Osteocyte (in vitro differentiated cells): ENCODE data around the gene KCNA2. TPM values are rescaled to one million over a fixed set of nuclear protein-coding genes. Genes with fewer than 3 reads are reported as not detected.

Experiments used
- DNase-seq: peaks from one replicate; pipeline ENCODE4 v3.0.0; 2021; ENCODE audit warnings: mixed read lengths; ENCODE audit not compliant: unreplicated experiment; ENCODE audit errors: extremely low spot score
- H3K27ac Mint-ChIP-seq: one replicate; pipeline ENCODE4 v1.8.0; 2021; ENCODE audit warnings: mild to moderate bottlenecking, mixed read lengths; ENCODE audit not compliant: unreplicated experiment
- H3K27me3 Mint-ChIP-seq: one replicate; pipeline ENCODE4 v1.8.0; 2021; ENCODE audit warnings: mixed read lengths; ENCODE audit not compliant: unreplicated experiment
- H3K36me3 Mint-ChIP-seq: one replicate; pipeline ENCODE4 v1.8.0; 2021; ENCODE audit warnings: mixed read lengths; ENCODE audit not compliant: unreplicated experiment
- H3K4me1 Mint-ChIP-seq: one replicate; pipeline ENCODE4 v1.8.0; 2021; ENCODE audit warnings: mixed read lengths; ENCODE audit not compliant: unreplicated experiment
- H3K4me3 Mint-ChIP-seq: one replicate; pipeline ENCODE4 v1.8.0; 2021; ENCODE audit warnings: mild to moderate bottlenecking, moderate library complexity, mixed read lengths; ENCODE audit not compliant: unreplicated experiment
- H3K9me3 Mint-ChIP-seq: one replicate; pipeline ENCODE4 v1.8.0; 2021; ENCODE audit warnings: mixed read lengths; ENCODE audit not compliant: unreplicated experiment
- CTCF ChIP-seq: fragments of 200-600 bp; sonication (generic); IDR thresholded peaks from 2 replicates; pipeline ENCODE4 v1.5.0; 2021; ENCODE audit warnings: antibody characterized with exemption, mild to moderate bottlenecking, moderate library complexity
- total RNA-seq: library from RNA; stranded (reverse); gene quantifications from 2 replicates; pipeline ENCODE4 v1.2.1, GENCODE V29; 2021

The KCNA2 gene
- total RNA-seq, 1 donor from 2014 or later: 0.05 TPM

GRCh38 chr1:110607536-110608230 is 1.5 kb upstream of the KCNA2 start:
- no peak for TF ChIP-seq CTCF
- H3K36me3 Mint-ChIP-seq: no peaks in the 10 kb centered on the region
- no peak overlapping the region for H3K27ac Mint-ChIP-seq
- H3K9me3 Mint-ChIP-seq: no peaks in the 10 kb centered on the region
- H3K4me3 Mint-ChIP-seq: peak overlapping the region; percentile 32
- peaks cover 65% of the 10 kb centered on the region for H3K27me3 Mint-ChIP-seq
- peaks cover 9% of the 10 kb centered on the region for H3K4me1 Mint-ChIP-seq
- no peak for DNase-seq

GRCh38 chr1:110606657-110607535 is 738 bp upstream of the KCNA2 start:
- Mint-ChIP-seq H3K4me3 (peak overlapping the region; percentile 75), H3K27ac (no peak overlapping the region), H3K27me3 (peaks cover 67% of the 10 kb centered on the region), H3K4me1 (peaks cover 9% of the 10 kb centered on the region), H3K9me3 (no peaks in the 10 kb centered on the region), H3K36me3 (no peaks in the 10 kb centered on the region)
- TF ChIP-seq CTCF: no peak
- no peak for DNase-seq

- H3K27me3 Mint-ChIP-seq: peaks cover 64% of the 10 kb centered on the region
- H3K36me3 Mint-ChIP-seq: no peaks in the 10 kb centered on the region
- no peak overlapping the region for H3K4me3 Mint-ChIP-seq
- peaks cover 9% of the 10 kb centered on the region for H3K4me1 Mint-ChIP-seq
- DNase-seq: no peak
- H3K9me3 Mint-ChIP-seq: no peaks in the 10 kb centered on the region
- no peak overlapping the region for H3K27ac Mint-ChIP-seq
- TF ChIP-seq CTCF: no peak
Measured at GRCh38 chr1:110605446-110605845, 712 bp downstream of the KCNA2 start.

DNA sequence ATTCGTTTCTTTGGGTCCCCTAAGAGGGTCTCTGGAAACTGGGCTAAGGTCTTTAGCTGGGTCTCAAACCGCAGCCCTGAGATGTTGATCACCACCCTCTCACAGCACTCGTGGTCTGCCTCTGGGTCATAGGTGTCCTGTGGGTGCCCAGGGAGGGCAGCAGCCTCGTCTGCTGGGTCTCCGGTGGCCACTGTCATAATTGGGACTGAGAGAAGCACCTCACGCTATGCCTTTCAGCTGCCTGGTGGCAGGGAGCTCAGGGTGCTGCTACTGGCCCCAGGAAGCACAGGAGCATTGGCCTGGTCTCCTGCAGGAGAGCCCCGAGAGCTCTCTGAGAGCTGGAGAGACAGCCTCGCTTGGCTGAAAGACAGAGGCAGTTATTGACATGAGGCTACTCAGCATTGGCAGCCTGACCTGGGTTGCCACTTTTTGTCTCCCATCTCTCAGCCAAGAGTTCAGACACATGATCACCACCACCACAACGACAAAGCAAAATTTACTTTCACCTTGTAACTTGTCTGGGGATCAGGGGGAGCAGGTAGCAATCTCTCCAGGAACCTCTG is 1.5 kb downstream of the KCNA2 start:
- H3K4me1 Mint-ChIP-seq: peaks cover 9% of the 10 kb centered on the region
- H3K27me3 Mint-ChIP-seq: peaks cover 57% of the 10 kb centered on the region
- TF ChIP-seq CTCF: no peak
- no peak overlapping the region for H3K4me3 Mint-ChIP-seq
- H3K36me3 Mint-ChIP-seq: no peaks in the 10 kb centered on the region
- no peaks in the 10 kb centered on the region for H3K9me3 Mint-ChIP-seq
- no peak overlapping the region for H3K27ac Mint-ChIP-seq
- DNase-seq: no peak

DNA sequence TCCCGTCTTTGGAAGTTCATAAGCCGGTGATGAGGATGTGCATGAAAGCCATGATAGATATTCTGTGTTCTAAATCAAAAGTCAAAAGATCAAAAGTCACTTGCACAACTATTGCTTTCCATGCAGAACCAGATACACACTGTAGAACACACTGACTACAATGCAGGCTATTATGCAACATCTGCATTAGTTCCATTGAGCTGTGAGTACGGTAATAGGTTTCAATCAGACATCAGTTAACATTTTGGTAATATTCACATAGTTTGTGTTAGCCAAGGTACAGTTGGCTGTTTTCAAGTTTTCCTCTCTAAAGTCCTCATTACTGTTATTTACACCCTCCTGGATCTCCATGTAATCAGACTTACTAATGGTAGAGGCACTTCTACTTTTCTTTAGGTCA is 3.1 kb downstream of the KCNA2 start:
- H3K4me3 Mint-ChIP-seq: no peak overlapping the region
- no peaks in the 10 kb centered on the region for H3K36me3 Mint-ChIP-seq
- no peaks in the 10 kb centered on the region for H3K9me3 Mint-ChIP-seq
- TF ChIP-seq CTCF: no peak
- peaks cover 44% of the 10 kb centered on the region for H3K27me3 Mint-ChIP-seq
- no peak overlapping the region for H3K27ac Mint-ChIP-seq
- H3K4me1 Mint-ChIP-seq: peaks cover 9% of the 10 kb centered on the region
- DNase-seq: no peak
